Loucy (cell line): Measurements from ENCODE around the gene TPGS1.

Experiments
- CTCF ChIP-seq: fragments of 200-600 bp; sonication (generic); conservative IDR thresholded peaks from 2 replicates; pipeline ENCODE4 v1.5.1; 2014; ENCODE audit warnings: mild to moderate bottlenecking, antibody characterized with exemption, low read length
- EZH2phosphoT487 ChIP-seq: fragments of 200-600 bp; IDR thresholded peaks from 2 replicates; pipeline ENCODE4 v1.6.1; 2018; ENCODE audit warnings: antibody characterized with exemption, mild to moderate bottlenecking, moderate library complexity, borderline replicate concordance

GRCh38 chr19:513368-514165 lies 6.3 kb downstream of the TPGS1 start:
- TF ChIP-seq CTCF (no peak), EZH2phosphoT487 (no peak)
